Mesothelial cell of epicardium (in vitro differentiated cells): ENCODE data around the gene ZNF506. TPM values are rescaled to one million over a fixed set of nuclear protein-coding genes. Genes with fewer than 3 reads are reported as not detected.
"Not testable (repeated sequence)": the region's sequence is repeated elsewhere in the genome, so short reads cannot be mapped to it uniquely, and the experiment has no call there.

Experiments
- DNase-seq, 2 experiments: peaks; one replicate each; pipeline ENCODE4 v3.0.0; 2021; ENCODE audit warnings: low spot score in 2 of 2; ENCODE audit not compliant: unreplicated experiment in 2 of 2
- H3K27ac Mint-ChIP-seq: 2 replicates; pipeline ENCODE4 v1.8.0; 2021; ENCODE audit warnings: mixed read lengths
- H3K27me3 Mint-ChIP-seq: 2 replicates; pipeline ENCODE4 v1.8.0; 2021; ENCODE audit warnings: low read depth, mixed read lengths
- H3K36me3 Mint-ChIP-seq: 2 replicates; pipeline ENCODE4 v1.8.0; 2021; ENCODE audit warnings: mixed read lengths
- H3K4me1 Mint-ChIP-seq: 2 replicates; pipeline ENCODE4 v1.8.0; 2021; ENCODE audit warnings: mixed read lengths
- H3K4me3 Mint-ChIP-seq: 2 replicates; pipeline ENCODE4 v1.8.0; 2021; ENCODE audit warnings: mild to moderate bottlenecking, moderate library complexity, mixed read lengths
- H3K9me3 Mint-ChIP-seq: 2 replicates; pipeline ENCODE4 v1.8.0; 2021; ENCODE audit warnings: mixed read lengths
- total RNA-seq: library from RNA; stranded (reverse); gene quantifications from 3 replicates; pipeline ENCODE4 v1.2.1, GENCODE V29; 2021
- TF ChIP-seq, protein P1 (sequence below): fragments of 200-600 bp; sonication (generic); IDR thresholded peaks from one replicate; pipeline ENCODE4 v1.5.0; 2021; ENCODE audit warnings: antibody characterized with exemption; ENCODE audit not compliant: unreplicated experiment

The ZNF506 gene
- total RNA-seq, 1 donor from 2014 or later, result 21.3 TPM

- H3K4me1 Mint-ChIP-seq, result no peaks in the 10 kb centered on the region
- DNase-seq, result no peak
- H3K36me3 Mint-ChIP-seq, result peaks cover 14% of the 10 kb centered on the region
- H3K27ac Mint-ChIP-seq, result no peak overlapping the region
- H3K27me3 Mint-ChIP-seq, result no peaks in the 10 kb centered on the region
- H3K4me3 Mint-ChIP-seq, result no peak overlapping the region
- peaks cover 6% of the 10 kb centered on the region for H3K9me3 Mint-ChIP-seq
- TF ChIP-seq, protein P1, sequence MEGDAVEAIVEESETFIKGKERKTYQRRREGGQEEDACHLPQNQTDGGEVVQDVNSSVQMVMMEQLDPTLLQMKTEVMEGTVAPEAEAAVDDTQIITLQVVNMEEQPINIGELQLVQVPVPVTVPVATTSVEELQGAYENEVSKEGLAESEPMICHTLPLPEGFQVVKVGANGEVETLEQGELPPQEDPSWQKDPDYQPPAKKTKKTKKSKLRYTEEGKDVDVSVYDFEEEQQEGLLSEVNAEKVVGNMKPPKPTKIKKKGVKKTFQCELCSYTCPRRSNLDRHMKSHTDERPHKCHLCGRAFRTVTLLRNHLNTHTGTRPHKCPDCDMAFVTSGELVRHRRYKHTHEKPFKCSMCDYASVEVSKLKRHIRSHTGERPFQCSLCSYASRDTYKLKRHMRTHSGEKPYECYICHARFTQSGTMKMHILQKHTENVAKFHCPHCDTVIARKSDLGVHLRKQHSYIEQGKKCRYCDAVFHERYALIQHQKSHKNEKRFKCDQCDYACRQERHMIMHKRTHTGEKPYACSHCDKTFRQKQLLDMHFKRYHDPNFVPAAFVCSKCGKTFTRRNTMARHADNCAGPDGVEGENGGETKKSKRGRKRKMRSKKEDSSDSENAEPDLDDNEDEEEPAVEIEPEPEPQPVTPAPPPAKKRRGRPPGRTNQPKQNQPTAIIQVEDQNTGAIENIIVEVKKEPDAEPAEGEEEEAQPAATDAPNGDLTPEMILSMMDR, result no peak
Measured at GRCh38 chr19:19858751-19859150, 37.2 kb upstream of the ZNF506 start.

DNA sequence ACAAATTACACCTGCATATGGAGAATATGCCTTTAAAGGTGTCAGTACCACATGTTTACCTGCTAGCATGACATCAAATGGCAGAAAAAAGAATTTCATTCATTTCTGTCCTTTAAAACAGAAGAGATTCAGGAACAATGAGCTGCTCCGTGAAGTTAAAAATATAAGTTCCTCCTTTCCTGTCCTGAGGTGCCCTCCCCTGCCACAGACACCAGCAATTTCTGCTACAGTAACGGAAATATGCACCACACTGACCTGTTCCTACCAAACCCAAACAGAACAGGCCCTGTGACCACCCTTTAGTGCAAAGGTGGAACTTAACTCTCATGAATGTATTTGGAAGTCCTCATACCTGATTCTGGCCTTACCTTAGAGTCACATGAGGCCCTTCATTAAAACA, 30.2 kb upstream of the ZNF506 start:
- not testable (repeated sequence) for H3K9me3 Mint-ChIP-seq, H3K4me1 Mint-ChIP-seq, DNase-seq, H3K27me3 Mint-ChIP-seq, H3K36me3 Mint-ChIP-seq, H3K27ac Mint-ChIP-seq, H3K4me3 Mint-ChIP-seq

- DNase-seq, result no peak
- Mint-ChIP-seq H3K27me3 (no peaks in the 10 kb centered on the region), H3K4me3 (no peak overlapping the region), H3K36me3 (peaks cover 5% of the 10 kb centered on the region), H3K9me3 (peaks cover 14% of the 10 kb centered on the region), H3K27ac (no peak overlapping the region), H3K4me1 (no peaks in the 10 kb centered on the region)
- TF ChIP-seq, protein P1, result no peak
Measured at GRCh38 chr19:19849056-19849455, 27.5 kb upstream of the ZNF506 start.

DNA sequence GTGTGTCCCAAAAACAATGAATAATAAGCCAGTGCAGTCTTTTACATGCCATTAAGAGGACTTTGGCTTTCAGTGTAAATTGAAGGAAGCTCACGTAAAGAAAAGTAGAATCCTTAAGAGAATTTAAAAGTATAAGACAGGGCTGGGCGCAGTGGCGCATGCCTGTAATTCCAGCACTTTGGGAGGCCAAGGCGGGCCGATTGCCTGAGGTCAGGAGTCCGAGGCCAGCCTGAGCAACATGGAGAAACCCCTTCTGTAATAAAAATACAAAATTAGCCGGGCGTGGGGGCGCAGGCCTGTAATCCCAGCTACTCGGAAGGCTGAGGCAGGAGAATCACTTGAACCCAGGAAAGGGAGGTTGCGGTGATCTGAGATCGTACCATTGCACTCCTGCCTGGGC, 26.2 kb upstream of the ZNF506 start:
- Mint-ChIP-seq H3K27ac (no peak overlapping the region), H3K27me3 (no peaks in the 10 kb centered on the region), H3K9me3 (peaks cover 18% of the 10 kb centered on the region), H3K36me3 (peaks cover 12% of the 10 kb centered on the region), H3K4me3 (no peak overlapping the region), H3K4me1 (no peaks in the 10 kb centered on the region)
- no peak for DNase-seq
- TF ChIP-seq, protein P1, result no peak

GRCh38 chr19:19835560-19836038, 14.0 kb upstream of the ZNF506 start:
- no peaks in the 10 kb centered on the region for H3K27me3 Mint-ChIP-seq
- H3K36me3 Mint-ChIP-seq, result peaks cover 36% of the 10 kb centered on the region
- no peak overlapping the region for H3K4me3 Mint-ChIP-seq
- no peak overlapping the region for H3K27ac Mint-ChIP-seq
- no peak for DNase-seq
- H3K4me1 Mint-ChIP-seq, result no peaks in the 10 kb centered on the region
- TF ChIP-seq, protein P1, result no peak
- peaks cover 37% of the 10 kb centered on the region for H3K9me3 Mint-ChIP-seq

- H3K27ac Mint-ChIP-seq, result no peak overlapping the region
- peaks cover 70% of the 10 kb centered on the region for H3K9me3 Mint-ChIP-seq
- no peaks in the 10 kb centered on the region for H3K4me1 Mint-ChIP-seq
- H3K4me3 Mint-ChIP-seq, result no peak overlapping the region
- peaks cover 44% of the 10 kb centered on the region for H3K36me3 Mint-ChIP-seq
- TF ChIP-seq, protein P1, result no peak
- no peak for DNase-seq
- H3K27me3 Mint-ChIP-seq, result no peaks in the 10 kb centered on the region
Measured at GRCh38 chr19:19826875-19827274, 5.3 kb upstream of the ZNF506 start.
